ENCODE data around the gene IL37.
A peak's percentile ranks its signal among the peaks of the same experiment; 100 is the strongest.
"Not testable (repeated sequence)": the region's sequence is repeated elsewhere in the genome, so short reads cannot be mapped to it uniquely, and the experiment has no call there.

The IL37 gene

DNA sequence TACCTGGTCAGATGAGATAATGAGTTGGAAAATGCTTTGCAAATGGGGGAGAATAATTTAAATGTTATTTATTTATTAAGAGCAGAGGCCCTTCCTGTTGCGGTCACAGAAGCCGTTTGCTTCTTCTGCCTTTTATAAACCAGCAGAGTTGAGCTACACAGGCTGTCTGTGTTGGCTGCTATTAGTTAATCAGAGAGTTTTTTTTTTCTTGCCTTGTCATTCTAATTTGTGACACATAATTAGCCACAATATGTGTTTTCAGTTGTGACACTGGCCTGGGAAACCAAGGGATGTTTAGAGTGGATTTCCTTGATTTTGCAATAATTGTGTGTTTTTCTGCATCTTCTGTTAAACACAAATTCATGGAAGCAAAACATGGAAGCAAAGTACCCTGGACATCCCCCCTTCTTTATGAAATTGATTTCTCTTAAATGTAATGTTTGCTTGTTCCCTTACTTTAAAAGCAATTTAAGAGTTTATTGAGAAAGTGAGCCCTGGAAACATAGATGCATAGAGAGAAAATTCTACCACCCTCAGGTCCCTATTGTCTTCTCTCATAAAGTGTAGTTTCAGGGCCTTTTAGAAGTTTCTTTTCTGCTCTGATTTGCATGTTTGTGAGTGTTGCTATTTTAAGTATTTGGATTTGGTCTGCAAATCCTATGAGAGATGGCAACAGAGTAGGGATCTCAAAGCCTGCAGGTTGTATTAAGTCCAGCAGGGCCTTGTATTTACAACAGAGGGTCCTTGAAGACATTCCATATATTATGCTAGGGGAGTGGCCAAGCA is 22.8 kb upstream of the IL37 start:
- DNase-seq (ENCODE audit: low spot score) (no peak), FAIRE-seq (no peak)

GRCh38 chr2:112889976-112890375 is 21.0 kb upstream of the IL37 start:
- no peak for FAIRE-seq

GRCh38 chr2:112891385-112891831 is 19.6 kb upstream of the IL37 start:
- no peak for FAIRE-seq

More at GRCh38 chr2:112889976-112890375, 21.0 kb upstream of the IL37 start:
- no peak for DNase-seq (ENCODE audit: low spot score)

GRCh38 chr2:112893752-112894151 is 17.2 kb upstream of the IL37 start:
- FAIRE-seq (no peak), DNase-seq (ENCODE audit: low spot score) (no peak)

More at GRCh38 chr2:112891385-112891831, 19.6 kb upstream of the IL37 start:
- DNase-seq (ENCODE audit: low spot score) = peak; percentile 87

DNA sequence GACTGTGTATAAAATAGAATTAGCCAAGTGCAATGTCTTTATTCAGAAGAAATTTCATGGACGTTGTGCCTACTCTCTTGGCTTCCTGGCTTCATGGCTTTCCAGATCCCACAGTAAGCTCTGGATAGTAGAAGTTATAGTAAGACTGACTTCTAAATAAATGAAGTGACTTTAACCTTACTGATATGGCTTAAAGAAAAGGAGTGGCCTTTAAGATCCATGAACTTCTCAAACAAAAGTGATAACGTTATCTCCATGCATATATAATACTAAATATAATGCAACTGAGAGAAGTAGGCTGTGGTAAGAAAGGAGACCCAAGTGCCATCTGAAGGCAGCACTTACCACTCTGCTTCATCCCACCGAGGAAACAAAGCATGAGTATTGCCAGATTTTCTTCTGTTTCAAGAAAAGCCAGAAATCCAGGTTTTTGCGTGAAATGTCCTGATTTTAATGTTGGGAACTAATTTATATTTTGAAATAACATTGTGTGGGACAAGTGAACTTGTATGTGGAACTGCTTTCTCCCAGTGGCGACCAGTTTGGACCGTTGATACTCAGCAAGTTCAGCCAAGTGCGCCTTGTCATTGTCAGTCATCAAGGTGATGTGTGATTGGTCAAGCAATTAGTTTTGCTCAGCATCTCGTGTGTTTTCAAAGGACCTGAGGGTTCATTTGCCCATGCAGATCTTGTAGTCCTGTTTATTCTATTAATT is 13.9 kb upstream of the IL37 start:
- DNase-seq (ENCODE audit: low spot score) (no peak), FAIRE-seq (no peak)

DNA sequence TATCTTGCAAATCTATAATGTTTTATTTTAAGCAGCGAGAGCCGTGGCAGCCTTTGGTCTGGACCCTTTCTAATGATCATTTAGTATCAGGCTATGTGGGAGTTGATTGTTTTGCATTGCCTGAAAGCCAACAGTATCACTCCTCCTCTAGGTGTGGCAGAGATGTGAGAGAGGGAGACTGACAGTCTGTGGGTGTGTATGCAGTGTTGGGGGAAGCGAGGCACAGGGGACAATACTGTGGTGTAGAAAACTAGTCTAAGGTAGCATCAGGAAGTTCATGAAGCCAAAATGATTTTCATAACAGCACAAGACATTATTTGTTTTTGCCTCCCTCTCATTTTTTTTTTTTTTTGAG is 13.4 kb upstream of the IL37 start:
- FAIRE-seq (no peak), DNase-seq (ENCODE audit: low spot score) (no peak)

- not testable (repeated sequence) for FAIRE-seq; DNase-seq (ENCODE audit: low spot score)
Observed at GRCh38 chr2:112901431-112902065, 9.4 kb upstream of the IL37 start.

GRCh38 chr2:112902816-112903215 is 8.1 kb upstream of the IL37 start:
- FAIRE-seq (no peak), DNase-seq (ENCODE audit: low spot score) (no peak)

DNA sequence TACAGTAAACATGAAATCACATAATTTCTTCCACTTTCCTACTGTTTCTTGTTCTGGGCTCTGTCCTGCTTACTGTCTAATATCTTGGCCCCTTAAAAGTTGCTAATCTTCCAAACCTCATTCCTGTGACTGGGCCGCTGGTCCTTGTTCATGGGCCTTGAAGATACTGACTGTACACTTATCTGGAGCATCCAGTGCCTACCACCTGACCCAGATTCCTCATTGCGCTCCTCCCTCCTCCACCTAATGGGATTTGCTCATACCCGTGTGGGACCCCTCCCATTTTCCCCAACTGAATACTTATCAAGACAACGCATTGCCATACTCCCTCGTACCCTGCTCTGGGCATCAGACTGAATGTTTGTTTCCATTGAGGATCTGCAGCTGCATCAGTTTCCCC is 6.1 kb upstream of the IL37 start:
- no peak for FAIRE-seq
- no peak for DNase-seq (ENCODE audit: low spot score)

DNA sequence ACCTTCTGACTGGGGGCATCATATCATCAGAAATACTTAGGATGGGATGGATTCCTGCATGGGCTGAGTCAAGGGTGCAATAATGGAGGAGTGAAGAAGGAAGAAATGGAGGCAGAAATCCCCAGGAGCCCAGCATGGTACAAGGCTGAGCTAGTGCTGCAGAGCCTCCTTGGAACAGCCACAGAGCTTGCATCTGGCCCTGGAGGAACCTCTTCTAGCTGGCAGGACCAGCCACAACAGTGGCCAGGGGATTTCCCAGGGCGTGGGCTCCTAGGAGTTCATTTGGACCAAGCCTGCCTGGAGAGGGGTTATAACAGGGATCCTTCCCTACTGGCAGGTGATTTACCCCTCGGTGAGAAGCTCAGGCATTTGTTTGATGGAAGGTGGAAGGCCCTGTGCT is 4.7 kb upstream of the IL37 start:
- no peak for DNase-seq (ENCODE audit: low spot score)
- FAIRE-seq = no peak

- DNase-seq (ENCODE audit: low spot score) (no peak), FAIRE-seq (no peak)
Observed at GRCh38 chr2:112907001-112907949, 3.7 kb upstream of the IL37 start.

DNA sequence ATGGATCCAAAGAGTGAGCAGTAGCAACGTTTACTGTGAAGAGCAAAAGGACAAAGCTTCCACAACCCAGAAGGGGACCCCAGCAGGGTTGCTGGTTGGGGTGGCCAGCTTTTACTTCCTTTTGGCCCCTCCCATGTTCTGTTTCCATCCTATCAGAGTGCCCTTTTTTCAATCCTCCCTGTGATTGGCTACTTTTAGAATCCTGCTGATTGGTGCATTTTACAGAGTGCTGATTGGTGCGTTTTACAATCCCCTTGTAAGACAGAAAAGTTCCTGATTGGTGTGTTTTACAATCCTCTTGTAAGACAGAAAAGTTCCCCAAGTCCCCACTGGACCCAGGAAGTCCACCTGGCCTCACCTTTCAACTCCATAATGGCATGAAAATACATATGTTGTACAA is 2.4 kb upstream of the IL37 start:
- not testable (repeated sequence) for DNase-seq (ENCODE audit: low spot score); FAIRE-seq

GRCh38 chr2:112910219-112910618 is 746 bp upstream of the IL37 start:
- FAIRE-seq = no peak
- DNase-seq (ENCODE audit: low spot score) = no peak

- DNase-seq (ENCODE audit: low spot score) = no peak
- no peak for FAIRE-seq
Observed at GRCh38 chr2:112912403-112912802, 1.4 kb downstream of the IL37 start.

DNA sequence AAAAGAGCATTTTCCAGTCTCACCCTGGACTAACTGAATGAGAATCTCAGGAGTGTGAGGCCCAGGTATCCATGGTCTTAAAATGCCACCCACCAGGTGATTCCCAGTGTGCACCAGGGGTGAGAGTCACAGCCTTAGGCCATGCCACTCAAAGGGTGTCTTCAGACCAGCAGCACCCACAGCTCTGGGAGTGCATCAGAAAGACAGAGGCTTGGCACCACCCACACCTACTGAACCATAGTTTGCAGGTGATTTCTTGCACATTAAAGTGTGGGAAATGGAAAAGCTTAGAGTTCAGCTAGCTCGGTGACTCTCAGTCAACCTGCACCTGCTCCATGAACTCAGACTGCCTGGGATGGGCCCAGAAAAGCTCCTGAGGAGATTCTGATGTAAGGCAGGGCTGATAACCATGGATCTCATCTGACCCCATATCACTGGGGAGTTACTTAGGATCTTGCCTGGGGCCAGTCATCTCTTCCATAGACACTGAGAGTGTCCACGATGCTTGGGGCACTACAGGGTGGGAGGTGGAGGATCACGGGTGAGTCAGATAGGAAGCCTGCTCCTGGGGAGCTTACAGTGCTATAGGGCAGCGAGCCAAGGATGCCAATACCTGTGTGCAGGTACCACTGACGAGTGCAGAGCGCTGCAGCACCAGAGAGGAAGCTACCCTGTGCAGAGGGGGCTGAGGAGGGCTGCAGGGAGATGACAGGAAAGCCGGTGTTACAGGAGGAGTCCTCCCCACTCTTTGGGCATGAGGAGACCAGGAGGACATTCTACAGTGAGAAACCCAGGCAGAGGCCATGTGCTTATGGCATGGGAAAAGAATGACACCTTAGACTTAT is 4.6 kb downstream of the IL37 start:
- no peak for DNase-seq (ENCODE audit: low spot score)
- peak; percentile 32 for FAIRE-seq

- FAIRE-seq (no peak), DNase-seq (ENCODE audit: low spot score) (no peak)
Observed at GRCh38 chr2:112916145-112916571, 5.2 kb downstream of the IL37 start.

- no peak for FAIRE-seq
Observed at GRCh38 chr2:112916625-112917247, 5.8 kb downstream of the IL37 start.

DNA sequence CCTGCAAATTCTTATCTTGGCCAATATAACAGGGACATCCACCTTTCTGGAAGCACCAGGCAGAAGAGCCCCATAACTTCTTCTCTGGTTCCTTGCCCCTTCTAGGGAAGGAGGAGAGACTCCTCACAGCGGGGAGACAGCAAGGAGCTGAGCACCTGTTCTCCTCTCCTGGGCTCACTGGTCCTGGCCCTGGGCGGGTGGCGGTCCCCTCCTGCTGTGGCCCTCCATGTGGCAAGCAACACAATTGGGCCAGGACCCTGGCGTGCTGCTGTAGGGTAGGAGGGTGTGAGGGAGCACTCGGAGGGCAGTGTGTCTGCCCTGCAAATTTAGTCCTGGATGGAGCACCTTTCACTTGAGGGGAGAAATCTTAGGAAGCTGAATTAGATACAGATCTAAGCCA is 6.9 kb downstream of the IL37 start:
- DNase-seq (ENCODE audit: low spot score) (no peak), FAIRE-seq (no peak)

More at GRCh38 chr2:112916625-112917247, 5.8 kb downstream of the IL37 start:
- DNase-seq (ENCODE audit: low spot score) = no peak

DNA sequence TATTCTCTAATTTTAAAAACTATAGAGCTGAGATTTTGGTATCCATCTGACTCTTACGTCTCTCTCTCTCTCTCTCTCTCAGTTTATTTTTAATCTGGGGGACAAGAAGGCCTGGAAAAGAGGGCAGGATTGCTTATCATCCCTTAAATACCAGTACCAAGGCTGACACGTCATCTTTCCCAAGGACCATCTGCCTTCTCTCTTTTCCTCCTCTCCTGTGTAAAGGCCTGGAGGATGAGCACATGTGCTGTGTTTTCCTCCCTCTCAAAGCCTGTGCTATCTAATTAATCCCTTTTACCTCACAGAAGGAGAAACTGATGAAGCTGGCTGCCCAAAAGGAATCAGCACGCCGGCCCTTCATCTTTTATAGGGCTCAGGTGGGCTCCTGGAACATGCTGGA is 7.3 kb downstream of the IL37 start:
- DNase-seq (ENCODE audit: low spot score) = no peak
- FAIRE-seq = no peak

DNA sequence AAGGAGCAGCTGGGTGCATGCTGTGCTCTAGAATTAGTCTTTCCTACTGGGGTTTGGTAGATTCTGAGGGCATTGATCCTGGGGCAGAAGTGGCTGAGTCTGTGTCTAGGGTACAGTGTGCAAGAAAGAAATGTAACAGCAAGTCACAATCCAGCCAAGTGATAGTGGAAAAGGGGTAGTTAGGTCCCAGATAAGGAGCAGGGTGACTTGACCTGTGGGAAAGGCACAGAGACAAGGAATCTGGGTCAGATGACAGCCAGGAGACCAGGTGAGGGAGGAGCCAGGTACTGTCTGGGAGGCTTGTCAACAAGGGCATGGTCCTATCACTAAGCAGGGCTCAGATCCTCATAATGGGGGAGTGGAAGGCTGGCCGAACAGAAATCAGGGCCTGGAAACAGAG is 8.1 kb downstream of the IL37 start:
- FAIRE-seq (no peak), DNase-seq (ENCODE audit: low spot score) (no peak)
